GM19452 (cell line): ENCODE results near the gene PDCD4.

ENCODE experiments used
- ATAC-seq: cut with Tn5 transposase; IDR thresholded peaks from one replicate; pipeline ENCODE4 v1.9.1; 2021; ENCODE audit not compliant: unreplicated experiment

The PDCD4 gene

GRCh38 chr10:110841767-110842267 is 29.9 kb upstream of the PDCD4 start:
- peak; percentile 52 for ATAC-seq

- ATAC-seq = no peak
Observed at GRCh38 chr10:110842326-110842904, 29.3 kb upstream of the PDCD4 start.

DNA sequence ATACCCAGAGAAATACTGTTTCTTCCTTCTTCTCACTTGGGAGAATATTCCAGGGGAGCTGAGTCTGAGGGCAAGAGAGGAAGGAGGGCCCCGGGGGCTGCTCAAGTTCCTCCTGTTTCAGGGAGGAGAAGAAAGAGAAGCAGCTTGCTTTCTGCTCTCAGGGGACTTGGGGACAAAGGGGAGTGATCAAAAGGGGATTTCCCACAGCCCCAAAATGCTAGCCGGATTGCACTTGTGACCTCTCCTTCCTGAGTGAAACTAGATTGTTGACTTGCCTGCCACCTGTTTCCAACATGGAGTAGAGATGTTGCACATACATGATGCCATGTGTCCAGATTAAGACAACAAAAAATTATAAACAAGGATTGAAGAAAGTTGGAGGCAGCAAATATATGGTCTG is 28.7 kb upstream of the PDCD4 start:
- ATAC-seq = peak; percentile 88

DNA sequence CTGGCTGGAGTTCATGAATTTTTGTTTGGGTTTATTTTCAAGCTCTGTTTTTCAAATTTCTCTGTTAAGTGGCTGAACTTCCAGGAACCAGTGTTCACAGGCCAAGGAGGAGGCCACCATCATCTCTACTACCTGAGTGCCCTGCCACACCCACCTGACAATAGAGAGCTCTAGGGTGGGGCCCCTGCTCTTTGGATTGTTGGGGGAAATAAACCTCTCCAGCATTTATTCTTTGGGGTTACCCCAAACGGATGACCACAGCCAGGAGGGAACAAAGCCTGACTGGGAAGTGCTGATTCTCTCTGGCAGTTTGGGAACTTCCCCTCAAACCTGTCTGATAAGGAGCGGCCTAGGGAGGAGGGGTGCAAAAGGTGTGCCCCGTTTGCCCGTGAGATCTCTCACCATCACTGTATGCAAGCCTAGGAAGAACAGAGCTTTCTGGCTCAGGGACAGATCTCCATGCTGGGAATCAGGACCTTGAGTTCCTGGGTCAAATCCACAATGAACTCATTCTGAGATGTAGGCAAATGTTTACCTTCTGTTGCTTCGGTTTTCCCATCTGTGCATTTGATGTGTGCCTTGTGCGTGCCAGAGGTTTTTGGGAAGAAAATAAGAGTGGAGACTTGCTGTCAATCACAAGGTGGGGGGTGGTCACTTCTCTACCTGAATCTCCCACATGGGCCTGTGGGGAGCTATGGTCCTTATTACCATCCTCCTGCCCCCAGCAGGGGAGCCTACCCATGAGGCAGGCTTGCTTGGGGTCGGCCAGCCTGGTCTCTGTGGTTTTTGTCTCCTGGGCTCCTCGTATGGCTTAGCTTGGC is 27.7 kb upstream of the PDCD4 start:
- ATAC-seq = no peak

- no peak for ATAC-seq
Observed at GRCh38 chr10:110844617-110844881, 27.2 kb upstream of the PDCD4 start.

DNA sequence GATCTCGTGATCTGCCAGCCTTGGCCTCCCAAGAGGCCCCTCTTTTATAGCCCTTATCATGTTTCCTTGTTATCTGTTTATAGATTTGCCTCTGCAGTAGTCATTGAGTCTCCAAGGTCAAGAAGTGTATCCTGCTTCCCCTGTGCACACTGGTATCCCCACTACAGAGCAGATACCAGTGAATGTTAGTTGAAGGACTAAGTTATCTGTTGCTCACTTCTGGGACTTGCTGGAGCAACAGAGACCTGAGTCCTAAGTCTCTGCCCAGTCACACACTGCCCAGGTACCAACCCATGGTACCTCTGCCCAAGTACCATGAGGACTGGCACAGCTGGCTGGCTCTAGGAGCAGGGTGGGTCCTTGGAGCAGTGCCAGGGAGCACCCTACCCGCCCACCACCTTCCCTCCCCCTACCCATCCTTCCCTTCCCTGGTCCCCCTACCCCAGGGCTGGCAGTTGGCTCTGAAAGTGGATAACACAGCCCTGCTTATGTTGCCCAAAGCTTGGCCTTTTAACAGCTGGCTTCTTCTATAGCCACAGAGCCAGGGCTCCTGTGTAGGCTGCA is 26.5 kb upstream of the PDCD4 start:
- ATAC-seq = no peak

DNA sequence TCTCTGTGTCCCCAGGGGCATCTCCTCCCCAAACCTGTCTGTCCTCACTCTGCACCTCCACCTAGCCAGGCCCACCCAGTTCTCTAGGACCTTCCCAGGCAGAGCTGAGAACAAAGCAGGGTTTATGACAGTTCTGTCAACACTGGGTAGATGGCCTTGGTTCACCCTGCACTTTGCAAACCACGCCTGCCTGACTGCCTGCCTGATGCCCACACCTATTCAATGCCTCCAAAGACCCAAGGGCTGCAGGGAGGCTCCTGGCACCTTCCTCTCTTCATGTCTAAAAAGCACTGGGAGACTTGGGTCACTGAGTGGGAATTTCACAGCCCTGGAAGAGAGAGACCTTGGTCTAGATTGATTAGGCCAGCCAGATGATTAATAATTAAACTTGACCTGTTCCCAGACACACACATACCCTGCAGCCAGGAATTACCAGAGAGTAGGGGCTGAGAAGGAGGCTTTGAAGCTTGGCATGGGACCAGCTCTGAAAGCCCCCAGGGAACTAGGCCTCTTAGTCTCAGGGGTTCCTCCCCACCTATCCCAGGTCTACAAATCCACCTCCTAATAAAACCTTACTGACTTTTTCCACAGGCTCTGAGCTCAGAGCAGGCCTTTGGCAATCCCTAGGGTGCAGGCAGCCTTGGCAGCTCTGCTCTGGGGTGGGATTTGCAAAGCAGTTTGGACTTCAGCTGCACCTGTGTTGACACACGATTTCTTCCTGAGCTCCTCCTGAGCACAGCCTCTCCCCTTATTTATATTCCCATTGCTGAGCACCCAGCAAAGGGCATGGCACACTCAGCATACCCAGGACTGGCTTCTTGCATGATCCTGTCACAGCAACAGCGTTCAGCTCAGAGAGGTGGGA is 25.7 kb upstream of the PDCD4 start:
- ATAC-seq = no peak

DNA sequence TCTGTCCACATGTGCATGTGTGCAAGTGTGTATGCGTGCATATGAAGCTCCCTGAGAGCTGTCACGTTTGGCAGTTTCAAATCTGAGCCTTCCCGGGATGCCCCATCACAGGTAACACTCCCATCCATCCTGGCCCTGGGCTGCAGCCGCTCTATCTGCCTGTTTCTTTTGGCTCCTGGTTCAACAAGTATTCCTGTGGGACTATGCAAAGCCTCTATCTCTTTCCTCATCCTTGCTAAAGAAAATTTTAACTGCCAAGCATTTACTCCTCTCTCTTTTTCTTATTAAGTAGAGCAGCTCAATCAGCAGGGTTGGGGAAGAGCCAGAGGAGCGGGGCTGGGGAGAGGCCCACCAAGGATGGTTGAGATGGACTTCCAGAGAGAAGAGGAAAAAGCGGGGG is 24.4 kb upstream of the PDCD4 start:
- ATAC-seq = no peak

- no peak for ATAC-seq
Observed at GRCh38 chr10:110848106-110848505, 23.6 kb upstream of the PDCD4 start.

DNA sequence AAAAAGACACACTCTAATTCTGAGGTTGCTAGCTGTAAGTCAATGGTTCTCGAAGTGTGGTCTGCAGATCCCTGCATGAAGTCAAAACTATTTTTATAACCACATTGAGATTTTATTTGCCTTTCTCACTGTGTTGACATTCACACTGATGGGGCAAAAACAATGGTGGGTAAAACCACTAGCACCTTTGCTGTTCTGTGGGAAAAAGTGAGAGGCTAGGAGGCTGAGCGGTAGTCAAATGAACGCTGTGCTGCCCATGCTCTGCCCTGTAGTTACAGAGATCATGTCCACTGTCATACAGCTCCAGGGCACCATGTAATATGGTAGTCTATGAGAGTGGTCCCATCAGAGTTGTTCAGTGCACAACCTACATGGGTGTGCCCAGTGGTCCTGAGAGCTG is 21.6 kb upstream of the PDCD4 start:
- no peak for ATAC-seq

GRCh38 chr10:110851020-110851612 is 20.6 kb upstream of the PDCD4 start:
- no peak for ATAC-seq

- ATAC-seq = no peak
Observed at GRCh38 chr10:110852255-110852896, 19.4 kb upstream of the PDCD4 start.

- no peak for ATAC-seq
Observed at GRCh38 chr10:110852947-110853346, 18.8 kb upstream of the PDCD4 start.

DNA sequence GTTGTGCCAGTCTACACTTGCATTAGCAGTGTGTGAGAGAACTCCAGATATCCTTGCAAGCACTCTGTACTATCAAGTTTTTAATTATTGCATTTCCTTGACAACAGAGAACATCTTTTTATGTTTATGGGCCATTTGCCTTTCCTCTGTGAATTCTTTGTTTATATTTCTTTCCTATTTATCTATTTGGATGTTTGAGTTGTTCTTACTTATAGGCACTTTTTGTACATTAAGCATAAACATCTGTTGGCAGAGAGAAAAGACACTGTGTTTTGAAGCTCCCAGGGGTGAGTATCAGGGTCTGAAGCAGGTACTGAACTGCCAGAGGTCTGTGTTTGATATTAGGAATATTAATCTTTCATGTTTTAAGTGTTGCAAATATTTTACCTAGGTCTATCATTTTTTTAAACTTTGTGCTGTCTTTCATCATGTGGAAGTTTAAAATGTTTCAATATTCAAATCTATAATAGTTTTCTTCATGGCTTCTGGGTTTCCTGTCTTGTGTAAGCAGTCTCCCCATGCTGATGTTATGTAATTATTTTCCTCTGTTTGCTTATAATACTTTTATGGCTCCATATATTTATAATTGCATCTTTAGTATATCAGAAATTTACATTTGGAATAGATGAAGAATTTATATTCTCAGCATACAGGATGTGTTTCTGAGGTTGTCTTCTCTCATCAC is 17.7 kb upstream of the PDCD4 start:
- no peak for ATAC-seq

DNA sequence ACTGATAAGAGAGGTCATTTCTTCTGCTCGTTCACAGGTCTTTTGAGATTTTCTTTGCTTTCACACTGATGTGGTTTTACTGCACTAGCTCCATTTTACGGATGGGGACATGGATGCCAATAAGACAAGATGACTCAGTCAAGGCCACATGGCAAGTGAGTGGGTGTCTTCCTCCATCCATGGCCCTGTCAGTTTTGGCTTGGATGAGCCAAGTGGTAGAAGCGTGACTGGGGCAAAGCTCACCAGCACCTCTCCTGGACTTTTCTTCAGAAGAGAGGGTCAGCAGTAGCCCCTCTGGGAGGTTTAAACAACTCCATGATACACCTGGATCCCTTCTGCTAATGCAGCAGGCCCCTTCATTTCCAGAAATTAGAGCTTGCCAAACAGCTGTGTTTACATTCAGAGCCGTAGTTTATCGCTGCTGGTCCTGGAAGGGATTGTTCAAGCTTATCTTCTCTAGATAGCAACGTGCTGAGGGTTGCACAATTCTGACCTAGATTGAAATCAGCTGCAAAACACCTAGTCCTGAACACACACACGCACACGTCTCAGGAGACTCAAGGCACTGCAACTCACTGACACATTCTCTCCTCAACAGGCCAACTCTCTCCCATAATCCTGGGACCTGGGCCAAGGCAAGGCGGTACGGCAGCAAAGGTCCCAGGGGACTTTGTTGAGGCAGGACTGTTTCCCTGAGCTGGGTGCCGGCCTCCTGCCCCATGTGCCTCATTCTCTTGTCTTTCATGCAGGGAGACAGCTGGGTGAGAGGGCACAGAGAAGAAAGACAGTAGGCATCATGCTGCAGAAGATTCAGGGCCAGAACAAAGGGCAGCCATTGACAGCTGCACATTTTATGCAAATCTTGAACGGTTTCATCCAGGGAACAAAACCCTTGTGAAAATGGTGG is 14.2 kb upstream of the PDCD4 start:
- no peak for ATAC-seq

- no peak for ATAC-seq
Observed at GRCh38 chr10:110858297-110858934, 13.3 kb upstream of the PDCD4 start.

DNA sequence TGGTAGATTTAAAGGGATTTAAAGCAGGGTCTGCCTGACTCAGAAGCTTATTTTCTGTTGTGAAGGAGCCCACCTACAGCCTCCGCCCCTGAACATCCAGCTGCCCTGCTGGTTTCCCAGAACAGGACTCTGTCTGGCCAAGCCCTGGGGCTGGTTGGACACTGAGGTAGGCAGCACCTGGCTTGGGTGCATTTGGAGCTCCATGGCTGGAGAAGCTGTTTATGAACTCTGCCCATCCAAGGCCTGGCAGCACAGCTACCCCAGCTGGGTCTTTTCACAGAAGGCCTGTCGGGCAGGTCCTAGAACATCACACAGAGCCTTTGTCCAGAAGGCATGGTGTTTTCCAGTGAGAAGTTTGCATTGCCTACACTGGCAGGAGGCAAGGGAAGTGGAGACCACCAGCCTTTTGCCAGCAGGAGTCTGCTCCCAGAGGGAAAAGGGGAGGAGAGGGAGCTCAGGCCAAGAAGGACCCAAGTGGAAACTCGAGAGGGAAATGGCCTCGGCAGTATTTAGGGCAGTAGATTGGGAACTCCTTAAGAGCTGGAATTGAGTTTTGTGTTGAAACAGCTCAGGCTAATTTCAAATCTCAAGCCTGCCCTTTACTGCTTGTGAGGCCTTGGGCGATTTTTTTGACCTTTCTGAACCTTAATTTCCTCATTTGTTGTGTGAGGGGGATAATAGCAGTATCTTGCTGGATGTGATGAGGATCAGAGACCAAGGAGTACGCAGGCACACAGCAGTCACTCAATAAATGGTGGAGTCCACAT is 12.3 kb upstream of the PDCD4 start:
- no peak for ATAC-seq

- ATAC-seq = peak; percentile 1
Observed at GRCh38 chr10:110859973-110860376, 11.8 kb upstream of the PDCD4 start.
